Smooth muscle cell (in vitro differentiated cells): Measurements from ENCODE around the gene TAPT1. TPM values are rescaled to one million over a fixed set of nuclear protein-coding genes. Genes with fewer than 3 reads are reported as not detected.

ENCODE experiments used
- DNase-seq: peaks from one replicate; lab custom pipeline; 2025; ENCODE audit not compliant: unreplicated experiment; lab: John Stamatoyannopoulos, UW
- H2AFZ ChIP-seq: fragments of 200-600 bp; sonication (generic); 2 replicates; pipeline ENCODE4 v1.6.0; 2016; ENCODE audit warnings: antibody characterized with exemption, low read depth, mild to moderate bottlenecking
- H3F3A ChIP-seq: fragments of 200-600 bp; sonication (generic); 2 replicates; pipeline ENCODE4 v1.6.0; 2017; ENCODE audit warnings: antibody characterized with exemption, low read depth
- H3K27ac ChIP-seq: fragments of 200-600 bp; sonication (generic); 2 replicates; pipeline ENCODE4 v1.5.1; 2016; ENCODE audit warnings: low read depth, mild to moderate bottlenecking
- H3K27me3 ChIP-seq: fragments of 200-600 bp; sonication (generic); 2 replicates; pipeline ENCODE4 v1.6.1; 2016; ENCODE audit warnings: low read depth, mild to moderate bottlenecking
- H3K36me3 ChIP-seq: fragments of 200-600 bp; sonication (generic); 2 replicates; pipeline ENCODE4 v1.5.1; 2016; ENCODE audit warnings: low read depth
- H3K4me1 ChIP-seq: fragments of 200-600 bp; sonication (generic); 2 replicates; pipeline ENCODE4 v1.5.1; 2016; ENCODE audit warnings: low read depth
- H3K4me2 ChIP-seq: fragments of 200-600 bp; sonication (generic); 2 replicates; pipeline ENCODE4 v1.6.0; 2016; ENCODE audit warnings: mild to moderate bottlenecking
- H3K4me3 ChIP-seq: fragments of 200-600 bp; sonication (generic); 2 replicates; pipeline ENCODE4 v1.5.1; 2016; ENCODE audit warnings: mild to moderate bottlenecking
- H3K79me2 ChIP-seq: fragments of 200-600 bp; sonication (generic); 2 replicates; pipeline ENCODE4 v1.6.0; 2016; ENCODE audit warnings: low read depth, mild to moderate bottlenecking
- H3K9ac ChIP-seq: fragments of 200-600 bp; sonication (generic); 2 replicates; pipeline ENCODE4 v1.6.0; 2016; ENCODE audit warnings: low read depth
- H3K9me3 ChIP-seq: fragments of 200-600 bp; sonication (generic); replicated peaks from 2 replicates; pipeline ENCODE4 v1.5.1; 2016; ENCODE audit warnings: low read depth
- H4K20me1 ChIP-seq: fragments of 200-600 bp; sonication (generic); 2 replicates; pipeline ENCODE4 v1.6.0; 2016; ENCODE audit warnings: low read depth
- WGBS: methylation state at CpG from one replicate; pipeline ENCODE4 v1.1.7; 2016; ENCODE audit warnings: low lambda C conversion rate; 5-methylcytosine and 5-hydroxymethylcytosine counted together
- polyA plus RNA-seq: library from polyadenylated mRNA; unstranded; fragments of >200 nt; fragmentation: Nextera tagmentation; extraction: Ambion mirVana; gene quantifications from 2 replicates; pipeline ENCODE4 v1.2.1, GENCODE V29; 2016
- total RNA-seq: library from RNA; depleted of rRNA; stranded (reverse); fragments of >200 nt; gene quantifications from 2 replicates; pipeline ENCODE4 v1.2.3, GENCODE V29; 2014
- TF ChIP-seq, protein P1 (sequence below): fragments of 200-600 bp; sonication (generic); IDR thresholded peaks from 2 replicates; pipeline ENCODE4 v1.5.1; 2017; ENCODE audit warnings: borderline replicate concordance, mild to moderate bottlenecking, antibody characterized with exemption; ENCODE audit not compliant: insufficient read depth, poor library complexity, severe bottlenecking

Gene TAPT1
- total and polyA plus RNA-seq, 2 experiments from 2014 or later: 7.9 to 12.9 TPM

DNA sequence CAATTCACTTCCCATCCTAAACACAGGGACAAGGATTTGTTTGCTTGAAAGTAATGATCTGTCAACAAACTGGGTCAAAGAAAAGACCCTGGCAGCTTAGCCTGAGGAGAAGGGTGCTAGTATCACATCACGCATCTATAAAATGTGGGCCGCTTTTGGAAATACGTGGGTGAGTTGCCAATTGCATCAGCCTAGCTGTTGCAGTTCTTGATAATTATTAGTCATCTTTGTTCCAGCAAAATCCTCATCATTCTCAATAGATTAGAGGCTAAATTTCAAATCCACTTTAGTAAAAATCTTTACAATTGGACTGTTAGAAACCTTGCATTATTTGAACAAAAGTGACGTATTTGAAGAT is 33.6 kb upstream of the TAPT1 start:
- Histone ChIP-seq H3K4me2 (no peak overlapping the region), H3K27ac (no peak overlapping the region)
- WGBS: 66% methylated on average over 4 of the region's 4 CpGs

DNA sequence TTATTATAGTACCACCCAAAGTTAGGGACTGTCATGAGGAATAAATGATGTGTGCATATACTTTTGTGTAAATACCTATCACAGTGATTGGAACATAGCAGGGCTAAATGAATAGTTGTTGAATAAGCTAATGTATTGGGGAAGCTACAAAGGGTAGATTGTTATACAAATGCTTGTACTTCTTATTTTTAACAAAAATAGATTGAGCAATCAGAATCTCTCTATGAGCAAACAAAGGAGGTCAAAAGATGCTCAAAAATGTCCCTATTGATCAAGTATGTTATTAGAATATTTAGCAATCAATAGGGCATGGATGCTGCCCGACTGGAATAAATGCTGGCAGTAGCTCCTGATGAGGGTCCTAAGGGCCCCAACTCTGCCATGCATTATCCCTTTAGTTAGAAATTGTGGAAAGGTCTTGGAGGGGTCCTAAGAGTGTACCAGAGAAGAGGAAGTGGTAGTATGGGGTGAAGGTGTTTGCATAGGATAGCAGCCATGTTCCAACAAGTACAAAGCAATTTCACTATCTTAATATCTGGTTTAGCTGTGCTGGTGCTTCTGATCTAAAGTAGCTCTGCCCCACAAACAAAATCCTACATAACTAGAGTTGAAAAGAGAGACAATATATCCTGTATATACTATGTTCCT is 33.1 kb upstream of the TAPT1 start:
- no peak overlapping the region for H3K4me2 ChIP-seq
- TF ChIP-seq, protein P1, sequence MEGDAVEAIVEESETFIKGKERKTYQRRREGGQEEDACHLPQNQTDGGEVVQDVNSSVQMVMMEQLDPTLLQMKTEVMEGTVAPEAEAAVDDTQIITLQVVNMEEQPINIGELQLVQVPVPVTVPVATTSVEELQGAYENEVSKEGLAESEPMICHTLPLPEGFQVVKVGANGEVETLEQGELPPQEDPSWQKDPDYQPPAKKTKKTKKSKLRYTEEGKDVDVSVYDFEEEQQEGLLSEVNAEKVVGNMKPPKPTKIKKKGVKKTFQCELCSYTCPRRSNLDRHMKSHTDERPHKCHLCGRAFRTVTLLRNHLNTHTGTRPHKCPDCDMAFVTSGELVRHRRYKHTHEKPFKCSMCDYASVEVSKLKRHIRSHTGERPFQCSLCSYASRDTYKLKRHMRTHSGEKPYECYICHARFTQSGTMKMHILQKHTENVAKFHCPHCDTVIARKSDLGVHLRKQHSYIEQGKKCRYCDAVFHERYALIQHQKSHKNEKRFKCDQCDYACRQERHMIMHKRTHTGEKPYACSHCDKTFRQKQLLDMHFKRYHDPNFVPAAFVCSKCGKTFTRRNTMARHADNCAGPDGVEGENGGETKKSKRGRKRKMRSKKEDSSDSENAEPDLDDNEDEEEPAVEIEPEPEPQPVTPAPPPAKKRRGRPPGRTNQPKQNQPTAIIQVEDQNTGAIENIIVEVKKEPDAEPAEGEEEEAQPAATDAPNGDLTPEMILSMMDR: no peak
- H3K4me3 ChIP-seq: no peak overlapping the region
- H3F3A ChIP-seq: no peaks in the 10 kb centered on the region
- H3K4me1 ChIP-seq: no peaks in the 10 kb centered on the region
- no peak overlapping the region for H3K9ac ChIP-seq
- DNase-seq: no peak
- H2AFZ ChIP-seq: no peak overlapping the region
- H4K20me1 ChIP-seq: no peaks in the 10 kb centered on the region
- no peaks in the 10 kb centered on the region for H3K27me3 ChIP-seq
- no peaks in the 10 kb centered on the region for H3K9me3 ChIP-seq
- H3K36me3 ChIP-seq: no peaks in the 10 kb centered on the region
- no peaks in the 10 kb centered on the region for H3K79me2 ChIP-seq
- WGBS: 80% methylated on average over 1 of the region's 1 CpG
- H3K27ac ChIP-seq: no peak overlapping the region

More for the DNA sequence above, 33.6 kb upstream of the TAPT1 start:
- Histone ChIP-seq H3K36me3 (no peaks in the 10 kb centered on the region), H3K9ac (no peak overlapping the region), H3K4me1 (no peaks in the 10 kb centered on the region), H3K79me2 (no peaks in the 10 kb centered on the region), H3F3A (no peaks in the 10 kb centered on the region), H3K27me3 (no peaks in the 10 kb centered on the region), H4K20me1 (no peaks in the 10 kb centered on the region), H2AFZ (no peak overlapping the region), H3K9me3 (no peaks in the 10 kb centered on the region), H3K4me3 (no peak overlapping the region)
- no peak for DNase-seq
- TF ChIP-seq, protein P1: no peak

DNA sequence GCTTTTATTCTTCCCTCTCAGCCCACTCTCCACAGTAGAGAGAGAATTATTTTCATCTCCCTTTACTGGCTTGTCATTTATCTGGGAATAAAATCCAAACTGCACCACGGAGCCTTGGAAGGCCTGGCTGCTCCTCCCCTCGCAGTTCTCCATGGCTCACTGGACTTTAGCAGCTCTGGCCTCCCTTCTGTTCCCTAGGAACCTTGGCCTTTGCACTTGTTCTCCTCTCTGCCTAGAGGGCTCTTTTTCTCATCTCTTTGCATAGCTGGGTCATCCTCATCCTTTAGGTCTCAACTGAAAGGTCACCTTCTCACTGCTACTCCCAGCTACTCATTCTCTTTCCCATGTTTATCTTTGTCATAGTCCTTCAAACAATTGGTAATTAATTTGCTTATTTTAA is 31.3 kb upstream of the TAPT1 start:
- H3F3A ChIP-seq: no peaks in the 10 kb centered on the region
- H3K4me3 ChIP-seq: no peak overlapping the region
- no peak overlapping the region for H3K4me2 ChIP-seq
- no peak overlapping the region for H3K9ac ChIP-seq
- WGBS: 85% methylated on average over 2 of the region's 2 CpGs
- no peaks in the 10 kb centered on the region for H3K9me3 ChIP-seq
- DNase-seq: no peak
- H3K27me3 ChIP-seq: no peaks in the 10 kb centered on the region
- no peak overlapping the region for H3K27ac ChIP-seq
- TF ChIP-seq, protein P1: no peak
- no peaks in the 10 kb centered on the region for H3K4me1 ChIP-seq
- H2AFZ ChIP-seq: no peak overlapping the region
- H4K20me1 ChIP-seq: no peaks in the 10 kb centered on the region
- no peaks in the 10 kb centered on the region for H3K79me2 ChIP-seq
- H3K36me3 ChIP-seq: no peaks in the 10 kb centered on the region

DNA sequence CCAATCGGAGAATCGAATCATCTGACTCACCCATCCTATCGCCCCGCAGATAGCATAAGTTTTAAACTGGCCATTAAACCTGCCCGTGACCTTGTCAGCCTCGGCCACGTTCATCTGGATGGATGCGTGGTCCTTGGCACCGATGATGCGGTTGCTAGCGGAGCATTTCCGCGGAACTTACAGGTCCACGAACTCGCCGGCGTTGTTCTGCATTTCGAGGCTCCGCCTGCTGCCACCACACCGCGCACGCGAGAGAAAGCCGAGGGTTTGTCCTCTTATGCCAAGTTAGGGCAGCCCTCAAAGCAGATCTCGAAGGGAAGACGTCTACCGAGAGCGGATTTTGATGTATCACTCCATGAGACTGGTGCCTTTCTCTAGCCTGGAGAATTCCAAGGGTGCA is 30.1 kb upstream of the TAPT1 start:
- no peak overlapping the region for H3K9ac ChIP-seq
- no peaks in the 10 kb centered on the region for H3K79me2 ChIP-seq
- no peak overlapping the region for H3K4me3 ChIP-seq
- 97% methylated on average over 28 of the region's 28 CpGs for WGBS
- no peaks in the 10 kb centered on the region for H3K4me1 ChIP-seq
- TF ChIP-seq, protein P1: no peak
- no peaks in the 10 kb centered on the region for H3K9me3 ChIP-seq
- no peak overlapping the region for H3K27ac ChIP-seq
- no peaks in the 10 kb centered on the region for H3F3A ChIP-seq
- no peaks in the 10 kb centered on the region for H3K36me3 ChIP-seq
- no peak overlapping the region for H2AFZ ChIP-seq
- no peaks in the 10 kb centered on the region for H4K20me1 ChIP-seq
- no peak overlapping the region for H3K4me2 ChIP-seq
- H3K27me3 ChIP-seq: no peaks in the 10 kb centered on the region
- DNase-seq: no peak
